NB4 (cell line): ENCODE data around the gene PLXNA2.
A peak's percentile ranks its signal among the peaks of the same experiment; 100 is the strongest.

Experiments
- DNase-seq: peaks from one replicate; pipeline ENCODE4 v3.0.0; 2010; ENCODE audit warnings: low read depth
- H3K4me3 ChIP-seq: one replicate; pipeline ENCODE4 v1.5.1; 2011; ENCODE audit warnings: mild to moderate bottlenecking, low read depth, low read length, moderate library complexity
- CTCF ChIP-seq: IDR thresholded peaks from one replicate; pipeline ENCODE4 v1.5.1; 2012; ENCODE audit warnings: low read depth, low read length
- MAX ChIP-seq: IDR thresholded peaks from 2 replicates; pipeline ENCODE4 v1.6.1; 2011; ENCODE audit warnings: low read depth, low read length
- MYC ChIP-seq: IDR thresholded peaks from 2 replicates; pipeline ENCODE4 v1.6.1; 2011; ENCODE audit warnings: low read depth, low read length
- POLR2A ChIP-seq: IDR thresholded peaks from 2 replicates; pipeline ENCODE4 v1.6.1; 2011; ENCODE audit warnings: mild to moderate bottlenecking; ENCODE audit not compliant: insufficient read length; ENCODE audit errors: extremely low read depth

Gene PLXNA2

GRCh38 chr1:208181364-208181763 is 62.8 kb downstream of the PLXNA2 start:
- H3K4me3 ChIP-seq = no peak overlapping the region
- no peak for TF ChIP-seq MYC
- no peak for TF ChIP-seq POLR2A
- TF ChIP-seq CTCF = no peak
- TF ChIP-seq MAX = no peak
- no peak for DNase-seq

GRCh38 chr1:208180421-208180820 is 63.8 kb downstream of the PLXNA2 start:
- no peak for DNase-seq
- TF ChIP-seq POLR2A (no peak), MYC (no peak), CTCF (no peak), MAX (no peak)

DNA sequence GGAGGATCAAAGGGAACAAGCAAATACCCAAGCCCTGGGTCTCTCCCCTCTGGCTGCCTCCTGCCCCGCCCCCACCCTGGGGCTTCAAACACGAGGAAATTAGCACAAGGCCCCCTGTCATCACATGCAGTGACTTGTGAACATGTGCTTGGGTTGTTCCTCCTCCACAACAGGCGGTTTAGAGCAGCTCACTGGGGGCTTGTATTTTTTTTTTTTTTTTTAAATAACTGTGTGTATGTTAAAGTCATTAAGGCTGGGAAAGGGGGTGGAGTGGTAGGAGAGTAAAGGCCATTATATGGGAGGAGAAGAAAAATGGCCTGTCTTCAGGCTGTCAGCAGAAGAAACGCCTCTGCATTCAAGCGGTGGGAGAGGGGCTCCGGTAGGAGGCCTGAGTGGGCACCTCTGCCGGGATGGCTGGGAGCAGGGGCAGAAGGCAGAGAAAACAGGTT is 64.2 kb downstream of the PLXNA2 start:
- TF ChIP-seq MAX = peak; percentile 50; the same call in 1 of the 2 replicates
- TF ChIP-seq POLR2A = no peak
- DNase-seq = no peak
- H3K4me3 ChIP-seq = no peak overlapping the region

More at GRCh38 chr1:208180421-208180820, 63.8 kb downstream of the PLXNA2 start:
- no peak overlapping the region for H3K4me3 ChIP-seq

DNA sequence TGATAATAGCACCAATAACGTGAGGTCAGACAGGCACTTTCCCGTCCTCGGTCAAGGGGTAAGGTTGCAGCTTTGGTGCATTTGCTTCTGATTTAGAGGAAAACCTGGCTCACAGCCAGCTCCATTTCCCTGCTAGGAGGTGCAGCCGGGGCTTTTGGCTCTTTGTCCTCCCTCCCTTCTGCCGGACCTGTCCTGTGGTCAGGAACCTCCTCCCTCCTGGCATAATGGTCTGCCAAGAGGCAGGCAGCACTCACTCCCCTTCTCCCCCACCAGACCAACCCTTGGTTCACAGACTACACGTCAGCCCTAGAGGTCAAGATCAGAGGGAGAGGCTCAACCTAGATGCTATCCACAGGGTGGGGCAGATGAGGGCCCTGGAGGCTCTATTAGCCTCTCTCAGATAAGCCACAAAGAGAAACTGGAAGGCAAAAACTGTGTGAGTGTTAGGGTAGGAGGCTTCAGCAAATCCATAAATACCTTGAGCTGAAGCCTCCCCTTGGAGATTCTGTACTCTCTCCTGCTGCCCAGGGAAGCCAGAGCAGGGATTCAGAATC is 64.8 kb downstream of the PLXNA2 start:
- TF ChIP-seq CTCF (no peak), POLR2A (no peak), MAX (no peak), MYC (no peak)
- DNase-seq = no peak
- no peak overlapping the region for H3K4me3 ChIP-seq

- no peak for DNase-seq
- H3K4me3 ChIP-seq = no peak overlapping the region
- TF ChIP-seq MYC (no peak), CTCF (no peak), POLR2A (no peak), MAX (no peak)
Measured at GRCh38 chr1:208178091-208178529, 66.1 kb downstream of the PLXNA2 start.

GRCh38 chr1:208177656-208178055 is 66.5 kb downstream of the PLXNA2 start:
- no peak for TF ChIP-seq MYC
- no peak overlapping the region for H3K4me3 ChIP-seq
- DNase-seq = no peak

DNA sequence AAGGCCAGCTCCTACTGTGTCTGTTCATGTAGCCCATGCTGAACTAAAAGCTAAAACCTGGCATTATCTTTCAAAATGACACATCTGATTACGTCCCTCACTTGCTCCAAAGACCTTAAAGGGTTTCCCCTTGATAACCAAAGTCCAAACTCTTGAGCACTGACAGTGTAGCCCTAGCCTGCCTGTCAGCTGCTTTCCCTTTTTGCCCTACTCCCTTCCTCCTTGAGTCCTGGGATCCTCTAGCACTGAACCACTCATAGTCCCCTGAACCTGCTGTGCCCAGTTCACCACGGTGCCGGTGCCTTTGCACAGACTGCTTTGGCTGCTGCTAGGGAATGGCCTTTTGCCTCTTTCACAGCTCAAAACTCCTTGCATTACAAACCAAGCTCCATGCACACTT is 67.5 kb downstream of the PLXNA2 start:
- H3K4me3 ChIP-seq = no peak overlapping the region
- TF ChIP-seq POLR2A = no peak
- no peak for TF ChIP-seq MAX
- no peak for TF ChIP-seq MYC
- TF ChIP-seq CTCF = no peak
- DNase-seq = no peak
